Upper lobe of left lung (tissue), 4 donors: ENCODE measurements around the gene PECR.

Experiments used
- EP300 ChIP-seq, 4 donors: sonication (generic); formaldehyde crosslinking; IDR thresholded peaks; one replicate each; pipeline ENCODE4 v1.5.1; 2017; ENCODE audit warnings: antibody characterized with exemption in 4 of 4, control low read depth in 2 of 4
- POLR2A ChIP-seq, 4 donors: fragments of 450-650 bp; IDR thresholded peaks; one replicate each; pipeline ENCODE4 v1.5.1; 2016 to 2017; ENCODE audit warnings: antibody characterized with exemption in 4 of 4, mild to moderate bottlenecking in 2 of 4
- POLR2AphosphoS5 ChIP-seq, 2 donors: sonication (generic); formaldehyde crosslinking; IDR thresholded peaks; one replicate each; pipeline ENCODE4 v1.5.1; 2017; ENCODE audit warnings: antibody characterized with exemption in 2 of 2
- TF ChIP-seq, protein P1 (sequence below), 6 experiments: fragments of 450-650 bp in 4 of 6; fragments of 200-600 bp in 2 of 6; sonication (generic) in 2 of 6; IDR thresholded peaks; one replicate each; pipeline ENCODE4 v1.5.1; 2016 to 2019; ENCODE audit warnings: antibody characterized with exemption in 6 of 6

DNA sequence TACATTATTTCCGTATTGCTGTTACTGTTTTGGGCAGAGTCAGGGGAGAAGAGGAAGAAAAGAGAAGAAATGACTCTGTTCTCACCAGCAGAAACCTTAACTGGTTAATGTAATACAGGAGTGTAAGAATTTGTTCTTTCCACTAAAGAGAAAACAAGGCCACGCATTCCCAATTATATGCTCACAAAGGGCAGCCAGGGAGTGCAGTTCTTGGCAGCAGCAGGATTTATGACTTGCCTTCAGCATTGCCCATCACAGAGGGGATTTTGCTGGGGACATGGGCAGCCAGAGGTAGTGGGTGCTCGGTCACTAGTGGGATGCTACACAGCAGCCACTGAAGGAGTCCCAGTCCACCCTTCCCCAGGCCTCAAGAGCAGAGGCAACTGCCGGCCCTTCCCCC is 86.7 kb downstream of the PECR start:
- TF ChIP-seq, protein P1, sequence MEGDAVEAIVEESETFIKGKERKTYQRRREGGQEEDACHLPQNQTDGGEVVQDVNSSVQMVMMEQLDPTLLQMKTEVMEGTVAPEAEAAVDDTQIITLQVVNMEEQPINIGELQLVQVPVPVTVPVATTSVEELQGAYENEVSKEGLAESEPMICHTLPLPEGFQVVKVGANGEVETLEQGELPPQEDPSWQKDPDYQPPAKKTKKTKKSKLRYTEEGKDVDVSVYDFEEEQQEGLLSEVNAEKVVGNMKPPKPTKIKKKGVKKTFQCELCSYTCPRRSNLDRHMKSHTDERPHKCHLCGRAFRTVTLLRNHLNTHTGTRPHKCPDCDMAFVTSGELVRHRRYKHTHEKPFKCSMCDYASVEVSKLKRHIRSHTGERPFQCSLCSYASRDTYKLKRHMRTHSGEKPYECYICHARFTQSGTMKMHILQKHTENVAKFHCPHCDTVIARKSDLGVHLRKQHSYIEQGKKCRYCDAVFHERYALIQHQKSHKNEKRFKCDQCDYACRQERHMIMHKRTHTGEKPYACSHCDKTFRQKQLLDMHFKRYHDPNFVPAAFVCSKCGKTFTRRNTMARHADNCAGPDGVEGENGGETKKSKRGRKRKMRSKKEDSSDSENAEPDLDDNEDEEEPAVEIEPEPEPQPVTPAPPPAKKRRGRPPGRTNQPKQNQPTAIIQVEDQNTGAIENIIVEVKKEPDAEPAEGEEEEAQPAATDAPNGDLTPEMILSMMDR (IDR thresholded peaks at IDR 0.05), result no peak
- no peak for TF ChIP-seq POLR2AphosphoS5 (IDR thresholded peaks at IDR 0.05)
- TF ChIP-seq POLR2A (IDR thresholded peaks at IDR 0.05), result no peak
- no peak for TF ChIP-seq EP300 (IDR thresholded peaks at IDR 0.05)
